ENCODE measurements around the gene SLC12A8.

SLC12A8 gene

GRCh38 chr3:125050488-125051090 lies 162.0 kb downstream of the SLC12A8 start:
- DNase-seq, result no peak

GRCh38 chr3:125048282-125048681 lies 164.3 kb downstream of the SLC12A8 start:
- DNase-seq, result no peak

GRCh38 chr3:125045965-125046364 lies 166.6 kb downstream of the SLC12A8 start:
- DNase-seq, result no peak

GRCh38 chr3:125045194-125045593 lies 167.4 kb downstream of the SLC12A8 start:
- no peak for DNase-seq

- DNase-seq, result no peak
These were observed 168.9 kb downstream of the SLC12A8 start for GRCh38 chr3:125043599-125044151.

- no peak for DNase-seq
These were observed 169.7 kb downstream of the SLC12A8 start for GRCh38 chr3:125042725-125043406.

- DNase-seq, result no peak
These were observed 173.1 kb downstream of the SLC12A8 start for GRCh38 chr3:125039131-125040100.

GRCh38 chr3:125037498-125038150 lies 174.9 kb downstream of the SLC12A8 start:
- DNase-seq, result no peak

- no peak for DNase-seq
These were observed 177.3 kb downstream of the SLC12A8 start for GRCh38 chr3:125035217-125035616.

- no peak for DNase-seq
These were observed 178.9 kb downstream of the SLC12A8 start for GRCh38 chr3:125033616-125034015.

GRCh38 chr3:125033135-125033534 lies 179.4 kb downstream of the SLC12A8 start:
- DNase-seq, result no peak

- DNase-seq, result no peak
These were observed 179.9 kb downstream of the SLC12A8 start for GRCh38 chr3:125032683-125033082.

Measured in CD4-positive, alpha-beta T cell treated with Interferon gamma for 1 hour (primary cell).